ENCODE results near the gene SLC29A1. TPM values are rescaled to one million over a fixed set of nuclear protein-coding genes. Genes with fewer than 3 reads are reported as not detected.
A peak's percentile ranks its signal among the peaks of the same experiment; 100 is the strongest.

Gene SLC29A1
- total and polyA plus RNA-seq, 9 of the 15 experiments (the other 6 are each of a cell fraction or from before 2014, with no cell fraction given), result 18.9 to 170 (median 57.7) TPM

GRCh38 chr6:44221291-44221960 is 2.0 kb upstream of the SLC29A1 start:
- ChIA-PET CTCF (ENCODE audit: low intra/inter-chr PET ratio) (interaction anchor here (1.9 kb wide), 1 partner anchor 49 kb away, joined by 5 read pairs; no protein-coding TSS in a partner anchor), POLR2A (interaction anchor here (0.5 to 6.8 kb wide), 8 partner anchors 12 to 713 kb away, joined by 3 to 52 read pairs (median 4); partner anchors contain the start of gene HSP90AB1)
- peak; percentile 65 for ATAC-seq
- Histone ChIP-seq H3K79me2 (ENCODE audit: control insufficient read depth, insufficient read depth, low read length) (peaks cover 34% of the 10 kb centered on the region), H3K9me1 (ENCODE audit: control insufficient read depth, insufficient read depth, low read length) (no peaks in the 10 kb centered on the region), H3K36me3 (ENCODE audit: control insufficient read depth, insufficient read depth, low read length) (no peaks in the 10 kb centered on the region; the same call in 2 of the 3 replicates), H3K27ac (ENCODE audit: extremely low read depth, low read depth, low read length) (peak overlapping the region; percentile 48; the same call in 1 of the 3 replicates), H3K27me3 (ENCODE audit: control insufficient read depth in 2 of 2, insufficient read depth in 2 of 2, low read length in 2 of 2) (no peaks in the 10 kb centered on the region), H2AFZ (ENCODE audit: low read depth, low read length) (peak overlapping the region; percentile 70), H3K9ac (ENCODE audit: insufficient read depth in 1 of 2, low read depth in 2 of 2, low read length in 2 of 2) (peak overlapping the region; percentile 25 to 61; a peak in 3 of 4 replicates), H3K4me1 (replicated peaks in 1 of 2; ENCODE audit: control insufficient read depth in 2 of 2, insufficient read depth in 2 of 2, low read length in 2 of 2) (peaks cover 73 to 88% of the 10 kb centered on the region in 2 experiments), H3K4me3 (no peak overlapping the region), H3K9me3 (replicated peaks; ENCODE audit: control insufficient read depth, insufficient read depth, low read depth, low read length) (no peaks in the 10 kb centered on the region), H4K20me1 (replicated peaks; ENCODE audit: control insufficient read depth, insufficient read depth, low read length) (0 out of 2 replicates have a peak, but pooled peaks cover 3% of the 10 kb centered on the region), H3K4me2 (ENCODE audit: insufficient read depth, low read length) (peak overlapping the region; percentile 22; the same call in 1 of the 2 replicates)
- BruUV-seq (replicated peaks), result no TSS peak
- intact Hi-C loops (cut with micrococcal nuclease) (loop anchor here (2.0 to 10.0 kb wide), 2 partner anchors 17 to 587 kb away; partner anchors contain the start of gene MAD2L1BP), in situ Hi-C loops (cut with MboI) (no loop called here)
- DNase-seq (ENCODE audit: extremely low read depth in 1 of 4, low spot score in 3 of 4), result peak; percentile 71 to 92 (median 81)
- WGBS (ENCODE audit: insufficient coverage, low coverage, missing lambda C conversion rate), result 14% methylated on average over 4 of the region's 4 CpGs
- peak; percentile 77 for FAIRE-seq
- peak; percentile 24; the same call in 1 of the 2 replicates for TF ChIP-seq DPF2 (IDR thresholded peaks at IDR 0.05)
- no peak for TF ChIP-seq E2F3 (CRISPR knock-in tag; IDR thresholded peaks at IDR 0.05)
- peak; percentile 14; the same call in 1 of the 2 replicates for TF ChIP-seq ARID1B (IDR thresholded peaks at IDR 0.05)
- TF ChIP-seq RAD21 (CRISPR knock-in tag; conservative IDR thresholded peaks at IDR 0.05 in 1 of 2, IDR thresholded peaks at IDR 0.05 in 1 of 2), result peak; percentile 66 to 83
- TF ChIP-seq MAZ (CRISPR knock-in tag; conservative IDR thresholded peaks at IDR 0.05 in 1 of 2, IDR thresholded peaks at IDR 0.05 in 1 of 2), result peak; percentile 47 to 71; a peak in 3 of 4 replicates
- no peak for TF ChIP-seq E4F1 (CRISPR knock-in tag; IDR thresholded peaks at IDR 0.05; ENCODE audit: borderline replicate concordance)
- 0 out of 2 replicates have a peak, but pooled peaks have one; percentile 21 for TF ChIP-seq JUND (IDR thresholded peaks at IDR 0.05; ENCODE audit: borderline replicate concordance, low read depth, low read length)
- TF ChIP-seq JUND (tag; IDR thresholded peaks at IDR 0.05; ENCODE audit: borderline replicate concordance, low read depth, low read length), result peak; percentile 42; the same call in 1 of the 3 replicates
- TF ChIP-seq KDM5B (IDR thresholded peaks at IDR 0.05; ENCODE audit: insufficient replicate concordance, low read depth, low read length), result peak; percentile 14
- 0 out of 2 replicates have a peak, but pooled peaks have one; percentile 12 for TF ChIP-seq TCF3 (CRISPR knock-in tag; IDR thresholded peaks at IDR 0.05)
- TF ChIP-seq XRCC5 (IDR thresholded peaks at IDR 0.05; ENCODE audit: low read depth, low read length), result peak; percentile 86; the same call in 1 of the 2 replicates
- no peak for TF ChIP-seq MXI1 (IDR thresholded peaks at IDR 0.05; ENCODE audit: low read depth, low read length)
- peak; percentile 66 for TF ChIP-seq ZFX (CRISPR knock-in tag; IDR thresholded peaks at IDR 0.05)
- peak; percentile 51; the same call in 1 of the 2 replicates for TF ChIP-seq ZNF263 (CRISPR knock-in tag; IDR thresholded peaks at IDR 0.05; ENCODE audit: borderline replicate concordance)
- TF ChIP-seq HDAC1 (IDR thresholded peaks at IDR 0.05), result peak in 1 of 2 experiments; percentile 35; a peak in 1 of 4 replicates
- TF ChIP-seq ZBTB7A (IDR thresholded peaks at IDR 0.05; ENCODE audit: borderline replicate concordance, control insufficient read depth, low read depth, low read length), result peak; percentile 84
- peak in 1 of 2 experiments; percentile 71; a peak in 1 of 4 replicates for TF ChIP-seq TEAD1 (CRISPR knock-in tag; IDR thresholded peaks at IDR 0.05)
- no peak for TF ChIP-seq CBX3 (IDR thresholded peaks at IDR 0.05; ENCODE audit: borderline replicate concordance in 1 of 2, low read length in 2 of 2)
